ENCODE measurements around the gene CMKLR1.

CMKLR1 gene

DNA sequence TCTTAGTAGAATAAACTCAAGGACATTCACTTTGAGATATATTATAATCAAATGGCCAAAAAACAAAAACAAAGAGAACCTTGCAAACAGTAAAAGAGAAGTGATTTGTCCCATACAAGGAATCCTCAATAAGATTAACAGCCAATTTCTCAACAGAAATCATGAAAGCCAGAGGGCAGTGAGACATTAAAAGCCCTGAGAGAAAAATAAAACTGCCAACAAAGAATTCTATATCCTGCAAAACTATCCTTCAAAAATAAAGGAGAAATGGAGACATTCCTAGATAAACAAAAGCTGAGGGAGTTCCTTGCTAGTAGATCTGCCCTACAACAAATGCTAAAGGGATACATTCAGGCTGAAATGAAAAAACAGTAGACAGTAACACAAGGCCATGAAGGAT, 78.1 kb downstream of the CMKLR1 start:
- no peak for DNase-seq (ENCODE audit: low read depth)

DNA sequence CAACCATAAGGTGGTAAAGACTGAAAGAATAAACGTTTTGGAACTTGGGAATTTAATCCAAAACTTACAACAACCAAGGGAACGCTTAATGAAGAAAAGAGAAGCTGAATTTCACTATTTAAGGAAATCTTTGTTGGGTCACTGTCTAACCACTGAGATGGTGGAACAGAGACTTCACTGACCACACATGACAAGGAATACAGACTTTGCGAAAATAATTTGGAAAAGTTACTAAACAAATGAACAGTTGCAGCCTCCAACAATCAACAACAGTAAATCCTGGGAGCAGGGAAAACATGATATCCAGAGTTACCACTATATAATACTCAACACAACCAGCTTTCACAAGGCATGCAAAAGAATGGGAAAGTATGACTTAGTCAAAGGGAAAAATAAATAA, 79.1 kb downstream of the CMKLR1 start:
- DNase-seq (ENCODE audit: low read depth): no peak

DNA sequence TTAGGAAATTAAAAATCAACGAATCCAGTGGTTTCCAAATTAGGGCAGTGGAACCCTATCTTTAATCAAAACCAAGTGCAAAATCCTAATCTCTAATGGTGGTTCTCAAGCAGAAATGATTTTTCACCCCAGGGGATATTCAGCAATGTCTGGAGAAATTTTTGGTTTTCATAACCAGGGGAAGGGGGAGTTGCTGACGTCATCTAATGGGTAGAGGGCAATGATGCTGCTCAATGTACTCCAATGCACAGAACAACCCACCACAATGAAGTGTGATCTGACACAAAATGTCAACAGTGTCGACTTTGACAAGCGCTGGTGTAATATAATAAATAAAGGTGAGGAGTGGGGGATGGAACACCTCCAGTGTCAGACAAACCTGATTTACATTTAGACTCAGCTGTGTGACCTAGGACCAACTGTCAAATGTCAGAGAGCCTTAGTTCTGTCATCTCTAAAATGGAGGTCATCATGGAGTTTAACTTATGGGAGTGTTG, 81.5 kb downstream of the CMKLR1 start:
- DNase-seq (ENCODE audit: low read depth): no peak

DNA sequence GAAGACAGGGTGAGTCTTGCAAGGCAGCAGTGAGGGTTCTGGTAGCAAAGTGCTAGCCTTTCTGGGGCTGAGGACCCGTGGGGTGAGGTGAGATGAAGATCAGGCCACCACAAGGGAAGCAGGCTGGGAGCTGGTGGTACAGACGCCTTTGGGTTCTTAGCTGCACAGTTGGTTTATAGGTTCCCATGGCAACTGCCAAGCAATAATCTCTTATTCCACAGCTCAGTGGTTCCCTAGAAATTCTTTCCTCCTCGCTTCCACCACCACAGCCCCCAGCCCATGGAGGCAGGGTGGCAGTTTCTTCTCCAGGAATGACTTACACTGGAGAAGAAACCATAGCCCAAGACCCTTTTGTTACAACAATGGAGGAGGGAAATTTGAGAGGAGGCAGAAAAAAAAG, 82.1 kb downstream of the CMKLR1 start:
- DNase-seq (ENCODE audit: low read depth): no peak

DNA sequence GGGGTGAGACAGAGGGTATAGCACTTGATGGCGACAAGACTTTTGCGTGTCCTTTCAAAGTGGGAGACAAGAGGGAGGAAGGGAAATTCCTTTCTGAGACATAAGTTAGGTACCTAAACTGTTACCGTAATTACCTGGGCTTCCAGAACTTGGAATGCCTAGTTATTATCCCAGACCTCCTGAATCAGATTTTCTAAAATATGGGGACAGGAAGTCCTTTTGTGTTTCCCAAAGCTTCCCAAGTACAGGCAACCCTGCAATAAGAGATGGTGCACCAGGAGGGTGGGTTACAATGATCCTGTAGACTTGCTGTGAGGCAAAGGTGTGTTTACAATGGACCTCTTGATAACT, 83.9 kb downstream of the CMKLR1 start:
- DNase-seq (ENCODE audit: low read depth): no peak

DNA sequence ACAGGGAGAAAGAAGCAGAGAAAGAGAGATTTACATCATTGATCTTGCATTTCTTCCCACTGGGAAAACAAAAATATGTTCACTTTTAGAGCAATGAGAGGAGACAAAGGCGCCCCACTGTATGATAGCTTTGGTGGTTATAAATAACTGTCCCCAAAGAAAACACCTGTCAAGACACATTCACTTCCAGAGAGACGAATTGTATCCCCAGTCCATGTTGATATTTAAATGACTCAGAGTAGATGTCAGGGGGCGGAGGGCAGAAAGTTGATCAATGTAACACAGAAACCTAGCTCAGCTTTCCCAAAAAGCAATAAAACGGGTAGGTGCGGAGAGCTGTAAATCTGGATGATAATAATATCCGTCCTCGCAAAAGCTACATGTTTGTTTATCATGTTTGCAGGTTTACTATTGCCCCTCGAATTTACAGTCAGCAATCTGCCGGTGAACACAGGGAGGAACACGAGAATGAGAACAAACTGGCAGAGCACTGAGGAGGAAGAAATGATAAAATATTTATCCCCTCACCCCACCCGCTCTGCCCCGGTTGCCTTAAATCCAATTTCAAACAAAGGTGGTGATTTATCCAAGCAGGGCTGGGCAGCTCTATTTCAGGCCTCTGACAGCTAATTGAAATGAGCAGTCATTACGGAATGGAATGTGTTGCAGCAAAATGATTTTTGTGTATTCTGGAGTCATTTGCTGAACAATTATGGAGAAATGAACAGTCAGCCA, 84.4 kb downstream of the CMKLR1 start:
- no peak for DNase-seq (ENCODE audit: low read depth)

DNA sequence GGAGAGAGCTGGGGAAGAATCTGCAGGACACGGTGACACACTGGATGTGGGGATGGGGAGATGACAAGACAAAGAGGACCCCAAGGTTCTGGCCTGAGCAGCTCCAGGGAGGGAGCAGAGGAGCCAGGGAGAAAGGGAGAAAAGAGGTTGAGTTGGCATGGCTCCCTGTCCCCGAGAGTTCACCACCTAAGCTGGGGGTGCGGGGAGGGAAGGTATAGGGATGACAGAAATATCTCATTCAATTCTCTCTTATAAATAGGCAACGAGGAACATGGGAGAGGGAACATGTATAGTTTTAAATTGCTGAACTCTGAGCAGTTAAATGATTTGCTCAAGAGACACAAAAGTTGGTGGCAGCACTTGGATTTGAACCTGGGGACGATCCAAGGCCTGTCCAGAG, 85.1 kb downstream of the CMKLR1 start:
- no peak for DNase-seq (ENCODE audit: low read depth)

DNA sequence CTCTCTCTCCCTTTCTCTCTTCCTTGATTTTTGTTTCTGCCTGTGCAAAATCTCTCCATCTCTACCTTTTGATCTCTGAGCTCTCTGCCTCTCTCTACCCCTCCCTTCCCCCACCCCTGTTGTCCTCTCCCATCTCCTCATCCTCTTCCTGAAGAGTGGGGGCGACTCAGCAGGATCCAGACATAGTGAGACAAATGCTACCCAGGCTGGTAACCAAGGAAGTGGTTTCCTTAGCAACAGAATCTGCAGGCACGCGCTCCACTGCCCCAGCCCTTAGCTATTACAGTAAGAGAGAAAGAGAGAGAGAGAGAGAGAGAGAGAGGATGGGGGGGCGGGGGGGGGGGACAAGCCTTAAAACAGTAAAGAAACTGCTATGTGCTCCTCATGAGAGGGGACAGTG, 85.6 kb downstream of the CMKLR1 start:
- DNase-seq (ENCODE audit: low read depth): no peak

DNA sequence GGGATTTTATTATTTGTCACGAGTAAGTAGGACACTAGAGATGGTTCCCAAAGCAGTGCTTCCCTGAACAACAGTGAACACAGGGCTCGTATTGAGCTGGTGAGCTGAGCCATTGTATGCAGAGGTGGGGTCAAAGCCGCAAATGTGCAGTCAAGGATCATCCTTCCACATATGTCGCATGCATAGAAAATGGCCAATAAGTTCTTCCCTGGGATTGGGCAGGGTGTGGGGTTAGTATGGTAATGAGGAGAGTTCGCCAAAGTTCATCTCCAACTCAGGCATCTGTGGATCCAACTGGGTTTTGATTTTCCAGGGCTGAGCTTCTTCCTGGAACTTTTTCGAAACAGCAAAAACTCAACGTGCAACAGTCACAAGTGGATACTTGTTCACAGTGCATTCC, 86.6 kb downstream of the CMKLR1 start:
- no peak for DNase-seq (ENCODE audit: low read depth)

DNA sequence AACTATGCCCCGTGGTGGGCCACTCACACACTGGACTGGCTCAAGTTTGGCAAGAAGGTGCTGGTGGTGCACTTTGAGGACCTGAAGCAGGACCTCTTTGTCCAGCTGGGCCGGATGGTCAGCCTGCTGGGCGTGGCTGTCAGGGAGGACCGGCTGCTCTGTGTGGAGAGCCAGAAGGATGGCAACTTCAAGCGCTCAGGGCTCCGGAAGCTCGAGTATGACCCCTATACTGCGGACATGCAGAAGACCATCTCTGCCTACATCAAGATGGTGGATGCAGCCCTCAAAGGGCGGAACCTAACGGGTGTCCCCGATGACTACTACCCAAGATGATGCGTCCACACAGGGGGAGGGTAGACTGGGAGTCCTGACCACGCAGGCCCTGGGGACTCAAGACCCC, 91.1 kb downstream of the CMKLR1 start:
- no peak for DNase-seq (ENCODE audit: low read depth)

DNA sequence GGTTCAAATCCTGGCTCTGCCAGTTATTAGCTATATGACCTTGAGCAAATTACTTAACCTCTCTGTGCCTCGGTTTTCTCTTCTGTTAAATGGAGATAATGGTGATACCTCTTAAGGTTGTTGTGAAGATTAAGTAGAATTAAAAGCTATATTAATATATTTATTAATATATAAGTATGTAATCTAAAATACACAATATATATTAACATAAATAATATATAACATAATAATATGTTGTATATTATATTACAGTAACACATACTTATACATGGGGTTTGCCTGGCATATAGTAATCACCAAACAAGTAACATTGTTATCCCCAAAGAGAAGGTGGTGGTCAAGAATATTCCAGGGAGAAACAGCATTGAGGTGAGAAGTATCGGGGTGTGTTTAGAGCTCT, 92.0 kb downstream of the CMKLR1 start:
- no peak for DNase-seq (ENCODE audit: low read depth)

DNA sequence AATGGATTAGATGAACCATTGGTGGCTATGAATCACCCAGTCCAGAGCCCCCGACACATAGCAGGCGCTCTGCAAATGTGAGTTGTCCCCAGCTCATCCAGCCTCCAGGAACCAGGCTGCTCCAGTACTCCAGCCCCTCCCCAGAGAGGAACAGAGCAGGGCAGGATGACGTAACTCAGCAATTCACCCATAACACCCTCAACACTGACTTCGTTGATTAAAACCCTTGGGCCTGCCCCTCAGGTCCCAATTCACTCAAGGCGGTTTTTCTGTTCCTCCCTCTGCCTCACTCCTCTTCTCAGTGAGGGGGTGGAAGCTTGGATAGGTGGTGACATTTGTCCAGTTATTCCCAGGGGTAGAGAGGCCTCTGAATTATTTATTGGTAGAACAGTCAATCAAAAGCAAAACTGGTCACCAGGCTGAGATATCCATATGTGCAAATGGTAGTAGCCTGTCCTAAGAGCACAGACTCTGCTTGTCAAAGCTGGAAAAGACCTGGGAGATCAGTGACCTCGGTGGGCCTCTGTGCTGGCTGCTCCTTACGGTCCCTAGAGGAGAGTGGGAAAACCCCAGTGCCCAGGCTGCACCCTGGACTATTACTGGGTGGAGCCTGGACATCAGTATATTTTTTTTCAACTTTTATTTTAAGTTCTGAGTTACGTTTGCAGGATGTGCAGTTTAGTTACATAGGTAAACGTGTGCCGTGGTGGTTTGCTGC, 97.0 kb downstream of the CMKLR1 start:
- DNase-seq (ENCODE audit: low read depth): no peak

DNA sequence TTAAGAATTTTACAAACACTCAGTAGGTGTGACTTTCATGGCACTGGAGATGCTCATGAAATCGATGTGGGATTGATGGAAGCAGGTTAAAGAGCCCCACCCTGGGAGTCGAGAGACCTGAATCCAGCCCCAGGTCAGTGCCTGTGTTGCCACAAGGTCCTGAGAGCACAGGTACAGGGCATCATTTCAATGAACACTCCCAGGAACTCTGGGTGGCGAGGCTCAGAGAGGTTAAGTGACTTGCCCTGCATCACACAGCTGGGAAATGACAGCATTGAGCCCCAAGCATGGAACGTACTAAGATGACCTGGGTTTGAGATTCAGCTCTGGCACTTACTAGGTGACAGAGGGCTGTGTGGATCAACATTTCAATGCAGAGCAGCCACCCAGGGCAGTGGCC, 98.2 kb downstream of the CMKLR1 start:
- no peak for DNase-seq (ENCODE audit: low read depth)

DNA sequence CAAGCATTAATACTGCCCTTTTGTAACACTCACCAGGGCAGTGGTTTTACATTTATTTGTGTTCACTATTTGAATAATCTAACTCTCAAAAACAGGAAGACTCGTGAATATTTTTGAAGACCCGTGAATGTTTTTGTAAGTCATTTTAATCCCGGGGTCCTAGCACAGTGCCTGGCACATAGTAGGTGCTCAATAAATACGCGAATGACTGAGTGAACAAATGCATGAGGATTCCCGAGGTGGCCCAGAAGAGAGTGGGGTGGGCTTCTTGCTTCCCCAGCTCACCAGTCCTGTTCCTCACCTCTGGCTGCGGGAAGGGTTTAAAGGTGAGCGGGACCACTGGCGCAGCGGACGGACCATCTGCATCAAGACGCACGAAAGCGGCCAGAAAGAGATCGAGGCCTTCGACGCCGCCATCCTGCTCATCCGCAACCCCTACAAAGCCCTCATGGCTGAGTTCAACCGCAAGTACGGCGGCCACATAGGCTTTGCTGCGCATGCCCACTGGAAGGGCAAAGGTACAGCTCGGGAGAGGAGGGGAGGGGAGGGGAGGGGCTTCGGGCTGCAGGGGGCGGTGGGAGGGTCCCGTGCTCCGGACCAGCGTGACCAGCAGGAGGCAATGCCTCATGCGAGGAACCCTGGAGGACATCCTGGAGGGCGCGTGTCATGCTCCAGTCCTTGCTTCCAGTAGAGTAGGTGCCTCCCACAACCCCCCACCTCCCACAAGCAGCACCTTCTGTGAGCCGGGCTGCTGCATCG, 98.9 kb downstream of the CMKLR1 start:
- DNase-seq (ENCODE audit: low read depth): no peak

DNA sequence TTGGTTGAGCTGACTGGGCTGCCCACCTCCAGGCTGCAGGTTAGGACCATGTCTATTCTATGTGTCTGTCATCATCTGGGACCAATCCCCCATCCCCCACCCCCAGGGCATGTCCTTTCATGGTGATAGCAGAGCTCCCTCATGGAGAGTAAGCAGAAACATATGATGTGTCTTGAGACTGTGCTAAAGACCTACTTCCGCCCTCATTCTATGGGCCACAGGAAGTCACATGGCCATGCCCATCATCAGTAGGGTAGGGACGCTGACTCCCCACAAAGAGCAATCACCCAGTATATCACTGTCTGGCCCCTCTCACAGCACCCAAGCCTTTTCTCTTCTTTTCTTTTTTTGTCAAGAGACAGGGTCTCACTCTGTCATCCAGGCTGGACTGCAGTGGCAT, 99.7 kb downstream of the CMKLR1 start:
- DNase-seq (ENCODE audit: low read depth): no peak

DNA sequence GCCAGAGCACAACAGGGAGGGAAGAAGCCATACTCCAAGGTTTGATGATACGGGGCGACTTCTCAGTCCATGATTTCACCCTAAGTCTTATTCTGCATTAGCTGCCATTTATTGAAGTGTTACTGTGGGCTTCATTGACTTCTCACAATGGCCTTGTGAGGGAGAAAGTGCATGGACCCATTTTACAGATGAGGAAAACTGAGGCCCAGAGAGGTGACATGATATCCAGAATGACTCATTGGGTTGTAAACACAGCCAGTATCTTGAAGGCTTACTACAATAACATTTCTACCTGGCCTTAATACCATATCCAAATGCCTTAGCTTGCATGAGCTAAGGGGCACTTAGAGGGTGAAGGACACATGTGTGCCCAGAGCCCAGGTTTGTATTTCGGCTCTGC, 100.6 kb downstream of the CMKLR1 start:
- no peak for DNase-seq (ENCODE audit: low read depth)
